ENCODE results near the gene N4BP2L2. TPM values are rescaled to one million over a fixed set of nuclear protein-coding genes. Genes with fewer than 3 reads are reported as not detected.

N4BP2L2 gene
- total and polyA plus RNA-seq, 2 of the 4 experiments (the other 2 are of a cell fraction), result 28.7 to 34.6 TPM

DNA sequence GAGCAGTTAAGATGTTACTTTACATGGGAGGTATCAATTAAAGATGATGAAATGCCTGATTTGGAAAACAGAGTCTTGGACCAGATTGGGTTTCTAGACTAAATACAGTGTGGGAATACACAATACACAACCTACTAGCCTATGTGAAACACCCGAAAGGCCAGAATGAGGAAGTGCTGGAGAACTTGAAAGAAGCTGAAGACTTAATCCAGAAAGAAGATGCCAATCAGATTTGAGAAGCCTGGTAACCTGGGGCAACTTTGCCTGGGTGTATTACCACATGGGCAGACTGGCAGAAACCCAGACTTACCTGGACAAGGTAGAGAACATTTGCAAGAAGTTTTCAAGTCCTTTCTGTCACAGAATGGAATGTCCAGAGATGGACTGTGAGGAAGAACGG is 153.9 kb downstream of the N4BP2L2 start:
- Histone ChIP-seq H4K5ac (ENCODE audit: low read depth, low read length) (no peak overlapping the region), H3K23ac (ENCODE audit: low read depth, low read length) (no peak overlapping the region), H4K8ac (ENCODE audit: low read depth in 2 of 2, low read length in 2 of 2) (no peak overlapping the region), H3K4me2 (ENCODE audit: low read depth, low read length) (no peak overlapping the region), H3K27ac (ENCODE audit: insufficient read depth, low read length) (no peak overlapping the region), H4K91ac (ENCODE audit: insufficient read depth, low read depth, low read length) (no peak overlapping the region), H2BK15ac (ENCODE audit: low read depth, low read length) (no peak overlapping the region), H3K14ac (replicated peaks; ENCODE audit: low read depth, low read length) (no peak overlapping the region), H3K18ac (ENCODE audit: low read depth, low read length) (no peak overlapping the region), H3K4me3 (ENCODE audit: insufficient read depth, low read depth, low read length) (no peak overlapping the region), H3K56ac (ENCODE audit: extremely low read depth, insufficient read depth, low read length) (no peak overlapping the region), H3K36me3 (ENCODE audit: control insufficient read depth, insufficient read depth, low read length) (no peaks in the 10 kb centered on the region), H2BK20ac (ENCODE audit: low read depth, low read length) (no peak overlapping the region), H2AK9ac (replicated peaks; ENCODE audit: low read depth, low read length, poor library complexity) (no peak overlapping the region), H2AK5ac (ENCODE audit: low read depth, low read length) (no peak overlapping the region), H3K4me1 (ENCODE audit: control insufficient read depth, insufficient read depth, low read length) (no peaks in the 10 kb centered on the region), H2BK5ac (ENCODE audit: low read depth, low read length, poor library complexity, severe bottlenecking) (no peak overlapping the region), H3K27me3 (ENCODE audit: control insufficient read depth, insufficient read depth, low read length) (no peaks in the 10 kb centered on the region), H4K20me1 (ENCODE audit: insufficient read depth, low read length) (no peaks in the 10 kb centered on the region), H3K4ac (ENCODE audit: low read depth, low read length) (no peak overlapping the region), H2AFZ (replicated peaks; ENCODE audit: low read length, poor library complexity) (no peak overlapping the region), H3K9me3 (ENCODE audit: control insufficient read depth, insufficient read depth, low read length) (no peaks in the 10 kb centered on the region), H3K9me1 (ENCODE audit: insufficient read depth, low read length) (no peaks in the 10 kb centered on the region), H3K79me1 (ENCODE audit: low read depth in 1 of 2, low read length in 2 of 2) (no peaks in the 10 kb centered on the region; a peak in 1 of 4 replicates), H3K9ac (ENCODE audit: low read depth, low read length) (no peak overlapping the region), H2BK120ac (ENCODE audit: low read depth, low read length) (no peak overlapping the region)
- 71% methylated on average over 1 of the region's 2 CpGs; no CpG with 5 or more reads in 1 of the 2 experiments for WGBS, 2 experiments (ENCODE audit: extremely low coverage in 2 of 2, insufficient read length in 1 of 2)
- dilution Hi-C loops (cut with HindIII; ENCODE audit: low sequenced_read_pairs, unreplicated experiment) (no loop called here), in situ Hi-C loops (cut with MboI; ENCODE audit: low sequenced_read_pairs) (no loop called here), intact Hi-C loops (cut with micrococcal nuclease) (no loop called here)
- TF ChIP-seq, protein P1, sequence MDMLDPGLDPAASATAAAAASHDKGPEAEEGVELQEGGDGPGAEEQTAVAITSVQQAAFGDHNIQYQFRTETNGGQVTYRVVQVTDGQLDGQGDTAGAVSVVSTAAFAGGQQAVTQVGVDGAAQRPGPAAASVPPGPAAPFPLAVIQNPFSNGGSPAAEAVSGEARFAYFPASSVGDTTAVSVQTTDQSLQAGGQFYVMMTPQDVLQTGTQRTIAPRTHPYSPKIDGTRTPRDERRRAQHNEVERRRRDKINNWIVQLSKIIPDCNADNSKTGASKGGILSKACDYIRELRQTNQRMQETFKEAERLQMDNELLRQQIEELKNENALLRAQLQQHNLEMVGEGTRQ (IDR thresholded peaks at IDR 0.05; ENCODE audit: low read depth, low read length), result no peak
- no peak for TF ChIP-seq POLR2A (IDR thresholded peaks at IDR 0.05; ENCODE audit: low read depth, low read length)
- ATAC-seq (ENCODE audit: low read depth) (no peak), DNase-seq (no peak)
- ChIA-PET POLR2A (ENCODE audit: unreplicated experiment) (no interaction called here), CTCF (no interaction called here)
- BruUV-seq (replicated peaks), result no TSS peak

Data from IMR-90 (cell line).